Lower leg skin (tissue), 3 donors: Measurements from ENCODE around the gene PTPRN.

Source experiments
- POLR2A ChIP-seq, 2 donors: fragments of 450-650 bp; IDR thresholded peaks; one replicate each; pipeline ENCODE4 v1.6.1; 2016 to 2017; ENCODE audit warnings: antibody characterized with exemption in 2 of 2, mild to moderate bottlenecking in 1 of 2, moderate library complexity in 1 of 2
- TF ChIP-seq, protein P1 (sequence below), 3 donors: fragments of 450-650 bp; IDR thresholded peaks; one replicate each; pipeline ENCODE4 v1.5.1; 2016; ENCODE audit warnings: antibody characterized with exemption in 3 of 3, mild to moderate bottlenecking in 3 of 3, moderate library complexity in 2 of 3

DNA sequence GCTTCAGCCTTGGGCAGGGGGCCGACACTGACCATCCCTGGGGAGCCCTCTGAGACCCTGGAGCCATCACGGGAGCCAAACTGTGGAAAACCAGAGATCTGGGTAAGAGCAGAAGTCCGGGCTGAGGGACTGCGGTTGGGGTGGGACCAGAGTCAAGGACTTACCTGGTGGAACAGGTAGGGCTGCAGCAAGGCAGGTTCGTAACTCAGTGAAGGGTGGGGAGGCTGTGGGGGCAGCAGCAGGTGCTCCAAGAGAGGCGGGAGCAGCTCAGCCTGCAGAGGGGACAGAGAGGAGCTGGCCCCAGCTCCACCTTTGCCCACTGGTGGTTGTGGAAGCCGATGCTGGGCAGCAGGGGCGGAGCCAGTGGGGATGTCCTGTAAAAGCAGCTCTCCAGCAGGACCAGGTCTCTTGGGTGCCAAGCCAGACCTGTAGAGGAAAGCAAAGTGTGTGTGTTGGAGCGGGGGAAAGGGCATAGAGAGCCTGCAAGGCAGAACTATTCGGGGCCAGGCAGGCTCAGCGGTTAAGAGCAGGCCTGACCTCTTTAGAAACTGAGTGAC is 6.7 kb downstream of the PTPRN start:
- TF ChIP-seq POLR2A (IDR thresholded peaks at IDR 0.05): no peak
- TF ChIP-seq, protein P1, sequence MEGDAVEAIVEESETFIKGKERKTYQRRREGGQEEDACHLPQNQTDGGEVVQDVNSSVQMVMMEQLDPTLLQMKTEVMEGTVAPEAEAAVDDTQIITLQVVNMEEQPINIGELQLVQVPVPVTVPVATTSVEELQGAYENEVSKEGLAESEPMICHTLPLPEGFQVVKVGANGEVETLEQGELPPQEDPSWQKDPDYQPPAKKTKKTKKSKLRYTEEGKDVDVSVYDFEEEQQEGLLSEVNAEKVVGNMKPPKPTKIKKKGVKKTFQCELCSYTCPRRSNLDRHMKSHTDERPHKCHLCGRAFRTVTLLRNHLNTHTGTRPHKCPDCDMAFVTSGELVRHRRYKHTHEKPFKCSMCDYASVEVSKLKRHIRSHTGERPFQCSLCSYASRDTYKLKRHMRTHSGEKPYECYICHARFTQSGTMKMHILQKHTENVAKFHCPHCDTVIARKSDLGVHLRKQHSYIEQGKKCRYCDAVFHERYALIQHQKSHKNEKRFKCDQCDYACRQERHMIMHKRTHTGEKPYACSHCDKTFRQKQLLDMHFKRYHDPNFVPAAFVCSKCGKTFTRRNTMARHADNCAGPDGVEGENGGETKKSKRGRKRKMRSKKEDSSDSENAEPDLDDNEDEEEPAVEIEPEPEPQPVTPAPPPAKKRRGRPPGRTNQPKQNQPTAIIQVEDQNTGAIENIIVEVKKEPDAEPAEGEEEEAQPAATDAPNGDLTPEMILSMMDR (IDR thresholded peaks at IDR 0.05): no peak
